ENCODE measurements around the gene TNFRSF1B. TPM values are rescaled to one million over a fixed set of nuclear protein-coding genes. Genes with fewer than 3 reads are reported as not detected.

Gene TNFRSF1B
- total RNA-seq, 4 donors from 2014 or later: 4.4 to 20.4 (median 9.0) TPM

DNA sequence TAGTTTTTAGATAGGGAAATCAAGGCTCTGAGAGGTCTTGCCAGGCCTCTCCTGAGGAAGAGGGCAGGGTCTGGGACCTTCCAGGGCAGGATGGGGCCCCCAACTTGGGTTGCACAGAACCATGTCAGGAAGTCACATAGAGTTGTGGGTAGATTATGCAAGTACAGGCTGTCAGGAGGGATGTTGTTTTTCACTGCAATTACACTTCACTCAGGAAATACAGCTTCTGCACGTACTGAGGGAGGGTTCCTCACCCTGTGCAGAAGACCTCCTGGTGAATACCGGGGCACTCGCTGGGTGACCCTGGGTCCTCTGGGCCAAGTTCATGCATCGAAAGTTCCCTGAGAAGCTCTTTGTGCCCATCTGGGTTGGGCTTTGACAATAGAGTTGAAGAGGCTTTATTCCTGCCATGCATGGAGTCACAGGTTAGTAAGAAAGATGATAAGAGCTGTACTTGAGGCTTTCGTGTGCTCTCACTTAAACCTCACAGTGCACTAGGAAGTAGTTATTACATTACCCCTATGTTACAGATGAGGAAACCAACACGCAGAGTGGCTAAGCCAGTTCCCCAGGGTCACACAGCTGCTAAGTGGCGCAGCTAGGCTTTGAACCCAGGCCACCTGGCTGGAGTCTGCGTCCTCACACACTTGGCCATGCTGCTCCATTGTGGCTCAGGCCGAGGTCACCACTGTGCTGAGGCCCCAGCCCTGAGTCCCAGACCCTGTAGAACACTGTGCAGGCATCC, 16.2 kb upstream of the TNFRSF1B start:
- peaks cover 30 to 54% of the 10 kb centered on the region in 2 donors for H3K4me1 ChIP-seq
- no peak overlapping the region for H3K4me3 ChIP-seq (replicated peaks in 1 of 3)
- TF ChIP-seq, protein P1, sequence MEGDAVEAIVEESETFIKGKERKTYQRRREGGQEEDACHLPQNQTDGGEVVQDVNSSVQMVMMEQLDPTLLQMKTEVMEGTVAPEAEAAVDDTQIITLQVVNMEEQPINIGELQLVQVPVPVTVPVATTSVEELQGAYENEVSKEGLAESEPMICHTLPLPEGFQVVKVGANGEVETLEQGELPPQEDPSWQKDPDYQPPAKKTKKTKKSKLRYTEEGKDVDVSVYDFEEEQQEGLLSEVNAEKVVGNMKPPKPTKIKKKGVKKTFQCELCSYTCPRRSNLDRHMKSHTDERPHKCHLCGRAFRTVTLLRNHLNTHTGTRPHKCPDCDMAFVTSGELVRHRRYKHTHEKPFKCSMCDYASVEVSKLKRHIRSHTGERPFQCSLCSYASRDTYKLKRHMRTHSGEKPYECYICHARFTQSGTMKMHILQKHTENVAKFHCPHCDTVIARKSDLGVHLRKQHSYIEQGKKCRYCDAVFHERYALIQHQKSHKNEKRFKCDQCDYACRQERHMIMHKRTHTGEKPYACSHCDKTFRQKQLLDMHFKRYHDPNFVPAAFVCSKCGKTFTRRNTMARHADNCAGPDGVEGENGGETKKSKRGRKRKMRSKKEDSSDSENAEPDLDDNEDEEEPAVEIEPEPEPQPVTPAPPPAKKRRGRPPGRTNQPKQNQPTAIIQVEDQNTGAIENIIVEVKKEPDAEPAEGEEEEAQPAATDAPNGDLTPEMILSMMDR (IDR thresholded peaks at IDR 0.05): no peak
- TF ChIP-seq POLR2A (IDR thresholded peaks at IDR 0.05): no peak
- H3K9me3 ChIP-seq: no peaks in the 10 kb centered on the region
- intact Hi-C loops (cut with DNase I): no loop called here
- DNase-seq: peak; percentile 45 to 60
- peak overlapping the region; percentile 51 to 81 (median 52) for H3K27ac ChIP-seq
- WGBS, 2 donors: 31% methylated on average over 7 to 9 of the region's 9 CpGs
- no peaks in the 10 kb centered on the region for H3K27me3 ChIP-seq
- no peaks in the 10 kb centered on the region for H3K36me3 ChIP-seq

DNA sequence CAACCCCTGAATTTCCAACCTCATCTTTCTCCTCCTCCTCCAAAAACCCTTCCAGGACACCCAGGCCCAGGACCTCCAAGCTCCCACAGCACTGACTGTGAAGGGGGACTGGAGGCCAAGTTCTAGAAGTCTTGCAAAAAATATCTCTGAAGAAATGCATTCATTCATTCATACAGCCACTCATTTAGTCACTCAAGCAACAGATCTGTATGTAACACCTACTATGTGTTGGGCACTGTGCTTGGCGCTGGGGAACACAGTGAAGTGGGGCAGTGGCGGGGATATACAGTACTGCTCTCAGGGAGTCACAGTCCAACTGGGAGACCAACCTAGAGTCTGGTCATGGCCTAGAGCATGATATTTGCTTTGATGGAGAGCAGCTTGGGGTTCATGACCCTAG, 15.3 kb upstream of the TNFRSF1B start:
- DNase-seq: no peak
- TF ChIP-seq, protein P1 (IDR thresholded peaks at IDR 0.05): no peak
- no peak for TF ChIP-seq POLR2A (IDR thresholded peaks at IDR 0.05)
- H3K4me3 ChIP-seq (replicated peaks in 1 of 3): no peak overlapping the region
- 100% methylated on average over 1 to 2 of the region's 2 CpGs for WGBS, 2 donors
- H3K4me1 ChIP-seq: peaks cover 30 to 54% of the 10 kb centered on the region in 2 donors
- no peaks in the 10 kb centered on the region for H3K36me3 ChIP-seq
- peak overlapping the region in 1 of 3 donors; percentile 52 for H3K27ac ChIP-seq
- H3K27me3 ChIP-seq: no peaks in the 10 kb centered on the region
- intact Hi-C loops (cut with DNase I): no loop called here
- H3K9me3 ChIP-seq: no peaks in the 10 kb centered on the region

- H3K9me3 ChIP-seq: no peaks in the 10 kb centered on the region
- 89 to 95% methylated on average over 7 of the region's 7 CpGs for WGBS, 2 donors
- H3K36me3 ChIP-seq: no peaks in the 10 kb centered on the region
- H3K4me1 ChIP-seq: peaks cover 30 to 49% of the 10 kb centered on the region in 2 donors
- intact Hi-C loops (cut with DNase I): no loop called here
- no peak overlapping the region for H3K4me3 ChIP-seq (replicated peaks in 1 of 3)
- no peak overlapping the region for H3K27ac ChIP-seq
- DNase-seq: no peak
- no peak for TF ChIP-seq POLR2A (IDR thresholded peaks at IDR 0.05)
- TF ChIP-seq, protein P1 (IDR thresholded peaks at IDR 0.05): no peak
- no peaks in the 10 kb centered on the region for H3K27me3 ChIP-seq
These were observed 14.5 kb upstream of the TNFRSF1B start for GRCh38 chr1:12152113-12152891.

- Histone ChIP-seq H3K36me3 (no peaks in the 10 kb centered on the region), H3K27me3 (no peaks in the 10 kb centered on the region), H3K9me3 (no peaks in the 10 kb centered on the region), H3K27ac (peak overlapping the region in 2 of 3 donors; percentile 17 to 47), H3K4me3 (replicated peaks in 1 of 3) (no peak overlapping the region), H3K4me1 (peaks cover 30 to 49% of the 10 kb centered on the region in 2 donors)
- peak in 1 of 2 donors; percentile 36 for DNase-seq
- WGBS, 2 donors: 55 to 73% methylated on average over 12 to 13 of the region's 13 CpGs
- intact Hi-C loops (cut with DNase I): no loop called here
- TF ChIP-seq, protein P1 (IDR thresholded peaks at IDR 0.05): no peak
- TF ChIP-seq POLR2A (IDR thresholded peaks at IDR 0.05): peak in 1 of 2 donors; percentile 16
These were observed 13.5 kb upstream of the TNFRSF1B start for GRCh38 chr1:12153181-12153785.
